HAP-1 (cell line): ENCODE results near the gene HAP1.

ENCODE experiments used
- DNase-seq, 2 experiments: peaks; one replicate each; pipeline ENCODE4 v3.0.0-alpha.2; 2016 to 2020; ENCODE audit warnings: low spot score in 2 of 2
- H3K27me3 ChIP-seq: fragments of 250-450 bp; sonication (Bioruptor Pico); 2 replicates; pipeline ENCODE4 v1.5.1; 2020; ENCODE audit warnings: low read depth, mild to moderate bottlenecking, moderate library complexity
- H3K36me3 ChIP-seq: fragments of 250-450 bp; sonication (Bioruptor Pico); replicated peaks from 2 replicates; pipeline ENCODE4 v1.5.1; 2020; ENCODE audit warnings: mild to moderate bottlenecking
- H3K4me1 ChIP-seq: fragments of 250-450 bp; sonication (Bioruptor Pico); 2 replicates; pipeline ENCODE4 v1.5.1; 2020; ENCODE audit warnings: mild to moderate bottlenecking
- H3K4me3 ChIP-seq: fragments of 250-450 bp; sonication (Bioruptor Pico); 2 replicates; pipeline ENCODE4 v1.5.1; 2020; ENCODE audit warnings: mild to moderate bottlenecking, moderate library complexity
- H3K9me3 ChIP-seq: fragments of 250-450 bp; sonication (Bioruptor Pico); 2 replicates; pipeline ENCODE4 v1.5.1; 2020; ENCODE audit warnings: mild to moderate bottlenecking, moderate library complexity
- in situ Hi-C: fragments of 300-500 bp; cut with MboI; formaldehyde crosslinking; loops from 3 replicates; pipeline ENCODE4 v1.14.3; 2020; ENCODE audit warnings: low sequenced_read_pairs, inconsistent platforms, mixed read lengths

Gene HAP1

DNA sequence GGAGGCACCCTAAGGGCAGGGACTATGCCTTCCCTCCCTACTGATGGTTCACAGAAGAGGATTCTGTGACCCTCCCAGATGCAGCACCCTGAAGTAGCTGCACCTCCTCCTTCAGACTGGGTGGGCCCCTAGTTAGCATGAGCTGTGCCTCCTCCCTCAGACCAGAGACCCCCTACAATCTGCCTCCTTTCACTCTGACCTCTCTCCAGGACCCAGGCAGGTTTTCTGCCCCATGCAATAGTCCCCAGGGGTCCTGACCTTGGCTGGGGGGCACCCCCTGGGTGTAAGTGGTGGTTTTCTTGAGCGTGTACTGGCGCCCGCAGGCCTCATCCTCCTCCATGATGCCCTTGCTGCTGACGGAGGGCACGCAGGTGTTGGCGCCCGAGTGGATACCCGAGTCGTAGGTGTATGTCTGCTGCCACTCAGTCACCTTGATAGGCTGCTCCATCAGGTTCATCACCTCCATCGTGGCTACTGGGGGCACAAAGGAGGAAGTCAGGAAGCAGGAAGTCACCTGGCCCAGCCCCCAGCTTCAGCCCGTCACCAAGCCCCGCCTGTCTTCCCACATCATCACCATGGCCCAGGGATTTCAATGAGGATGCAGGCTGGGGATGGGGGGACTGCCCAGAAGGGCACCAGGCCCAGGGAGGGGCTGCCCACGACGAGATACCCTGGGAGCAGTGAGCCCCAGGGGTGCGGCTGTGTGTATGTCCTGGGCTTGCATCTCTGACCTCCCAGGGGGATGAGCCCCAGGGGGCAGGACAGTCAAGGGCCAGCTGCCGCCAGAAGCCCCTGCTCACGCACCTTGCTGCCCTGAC lies 37.2 kb upstream of the HAP1 start:
- H3K27me3 ChIP-seq: no peaks in the 10 kb centered on the region
- H3K9me3 ChIP-seq: no peaks in the 10 kb centered on the region
- no peak for DNase-seq
- peaks cover 21% of the 10 kb centered on the region for H3K36me3 ChIP-seq
- H3K4me1 ChIP-seq: peaks cover 15% of the 10 kb centered on the region
- H3K4me3 ChIP-seq: no peak overlapping the region
- in situ Hi-C loops: no loop called here

DNA sequence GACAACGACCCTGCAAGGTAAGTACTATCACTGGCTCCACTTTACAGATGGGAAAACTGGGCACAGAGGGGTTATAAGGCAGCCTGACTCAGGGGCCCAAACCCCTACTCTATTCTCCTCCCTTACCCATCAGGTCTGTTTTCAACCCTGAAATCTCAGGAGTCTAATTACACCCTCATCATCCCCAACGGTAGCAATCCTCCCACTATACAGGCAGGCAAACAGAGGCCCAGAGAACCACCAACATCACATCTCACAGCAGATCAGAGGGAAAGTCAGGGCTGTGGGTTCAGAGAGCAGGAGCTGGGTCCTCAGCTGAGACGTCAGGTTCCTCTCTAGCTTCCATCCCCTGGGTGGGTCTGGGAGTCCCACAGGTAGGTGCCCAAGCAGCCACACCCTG lies 35.5 kb upstream of the HAP1 start:
- Histone ChIP-seq H3K27me3 (no peaks in the 10 kb centered on the region), H3K4me3 (no peak overlapping the region), H3K9me3 (no peaks in the 10 kb centered on the region), H3K36me3 (peaks cover 30% of the 10 kb centered on the region), H3K4me1 (peaks cover under 1% of the 10 kb centered on the region; the same call in 1 of the 2 replicates)
- DNase-seq: no peak
- in situ Hi-C loops: no loop called here

DNA sequence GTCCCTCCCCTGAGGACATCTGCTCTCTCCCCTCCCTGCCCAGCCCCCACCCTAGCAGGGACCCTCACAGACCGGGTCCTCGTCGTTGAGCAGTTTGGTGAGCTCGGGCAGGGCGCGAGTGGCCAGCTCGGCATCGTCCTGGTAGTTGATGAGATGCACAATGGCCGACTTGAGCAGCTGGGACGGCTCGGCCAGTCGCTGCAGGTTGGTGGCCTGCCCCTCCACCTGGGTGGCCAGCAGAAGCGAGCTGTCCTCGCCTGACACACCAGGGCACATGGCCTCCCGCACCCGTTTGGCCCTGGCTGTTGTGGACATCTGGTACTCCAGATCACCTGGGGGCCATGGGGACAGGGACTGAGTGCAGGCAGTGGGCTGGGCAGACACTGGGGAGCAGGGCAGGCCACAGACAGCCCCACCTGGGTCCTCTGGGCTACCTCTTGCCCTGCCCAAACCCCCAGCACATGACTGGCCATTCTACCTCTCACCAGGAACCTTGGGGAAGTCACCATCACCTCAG lies 35.0 kb upstream of the HAP1 start:
- Histone ChIP-seq H3K36me3 (peaks cover 35% of the 10 kb centered on the region), H3K4me1 (no peaks in the 10 kb centered on the region), H3K9me3 (no peaks in the 10 kb centered on the region), H3K4me3 (no peak overlapping the region), H3K27me3 (no peaks in the 10 kb centered on the region)
- DNase-seq: no peak
- in situ Hi-C loops: no loop called here

DNA sequence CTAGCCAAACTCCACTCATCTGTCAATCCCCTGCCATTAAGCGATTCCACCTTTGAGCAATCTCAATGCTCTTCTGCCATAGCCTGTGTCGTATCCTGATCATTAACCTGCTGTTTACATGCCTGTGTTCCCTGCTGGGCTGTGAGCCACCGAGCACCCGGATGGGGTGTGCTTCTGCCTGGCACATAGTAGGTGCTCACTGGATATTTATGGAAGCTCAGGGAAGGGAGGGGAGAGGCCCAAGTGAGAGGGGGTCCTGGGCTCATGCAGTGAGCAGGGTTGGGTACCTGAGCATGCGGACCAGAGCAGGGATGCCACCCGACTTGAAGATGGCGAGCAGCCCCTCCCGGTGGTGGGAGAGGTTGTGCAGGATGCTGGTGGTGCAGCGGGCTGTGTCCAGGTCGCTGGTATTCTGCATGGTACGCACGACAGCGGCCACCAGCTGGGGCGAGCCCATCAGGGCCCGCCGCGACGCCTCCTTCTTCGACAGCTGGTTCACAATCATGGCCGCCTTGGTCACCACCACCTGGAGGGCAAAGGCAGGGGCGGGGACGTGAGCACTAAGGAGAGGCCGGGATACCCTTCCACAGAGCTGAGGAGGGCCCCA lies 34.3 kb upstream of the HAP1 start:
- in situ Hi-C loops: no loop called here
- Histone ChIP-seq H3K36me3 (peaks cover 37% of the 10 kb centered on the region), H3K4me1 (no peaks in the 10 kb centered on the region), H3K27me3 (no peaks in the 10 kb centered on the region), H3K9me3 (no peaks in the 10 kb centered on the region), H3K4me3 (no peak overlapping the region)
- no peak for DNase-seq

DNA sequence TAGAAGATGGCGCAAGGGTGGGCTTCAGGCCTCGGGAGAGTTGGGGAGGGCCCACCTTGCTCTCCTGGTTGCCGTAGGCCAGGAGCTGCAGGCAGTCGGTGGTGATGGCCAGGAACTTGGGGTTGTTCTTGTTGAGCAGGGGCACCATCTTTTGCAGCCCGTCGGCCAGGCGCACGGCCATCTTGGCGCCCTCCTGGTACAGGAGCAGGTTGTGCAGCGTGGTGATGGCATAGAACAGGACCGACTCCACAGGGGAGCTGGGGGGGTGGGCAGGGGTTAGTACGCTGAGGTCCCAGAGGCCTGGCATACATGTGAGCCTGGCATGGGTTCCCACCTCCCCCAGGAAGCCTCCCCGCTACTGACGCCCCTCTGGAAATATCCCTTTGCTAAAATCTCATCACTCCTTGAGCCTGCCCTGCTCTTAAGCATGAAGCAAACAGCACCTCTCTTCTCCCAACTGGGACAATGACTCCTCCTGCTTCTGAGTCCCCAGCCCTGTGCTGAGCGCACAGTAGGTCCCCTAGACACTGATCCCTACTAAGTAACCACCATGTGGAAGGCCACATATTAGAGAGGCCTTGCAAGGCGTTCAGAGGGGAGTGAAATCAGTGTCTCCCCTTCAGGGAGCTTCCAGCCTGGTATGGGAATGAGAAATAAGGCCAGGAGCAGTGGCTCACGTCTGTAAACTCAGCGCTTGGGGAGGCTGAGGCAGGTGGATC lies 33.0 kb upstream of the HAP1 start:
- H3K36me3 ChIP-seq: peaks cover 50% of the 10 kb centered on the region
- no peaks in the 10 kb centered on the region for H3K9me3 ChIP-seq
- in situ Hi-C loops: no loop called here

DNA sequence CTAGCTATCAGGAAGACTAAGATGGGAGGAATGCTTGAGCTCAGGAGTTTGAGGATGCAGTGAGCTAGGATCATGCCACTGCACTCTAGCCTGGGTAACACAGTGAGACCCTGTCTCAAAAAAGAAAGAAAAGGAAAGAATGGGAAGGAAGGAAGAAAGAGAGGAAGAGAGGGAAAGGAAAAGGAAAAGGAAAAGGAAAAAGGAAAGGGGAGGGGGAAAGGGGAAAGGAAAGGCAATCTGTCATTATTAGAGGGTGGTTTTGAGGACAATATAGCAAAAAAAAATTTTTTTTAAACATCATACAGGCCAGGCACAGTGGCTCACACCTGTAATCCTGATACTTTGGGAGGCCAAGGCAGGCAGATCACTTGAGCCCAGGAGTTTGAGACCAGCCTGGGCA lies 31.7 kb upstream of the HAP1 start:
- no peaks in the 10 kb centered on the region for H3K27me3 ChIP-seq
- no peaks in the 10 kb centered on the region for H3K4me1 ChIP-seq
- DNase-seq: no peak
- peaks cover 52% of the 10 kb centered on the region for H3K36me3 ChIP-seq
- H3K9me3 ChIP-seq: no peaks in the 10 kb centered on the region
- in situ Hi-C loops: no loop called here
- H3K4me3 ChIP-seq: no peak overlapping the region

More for the DNA sequence above, 33.0 kb upstream of the HAP1 start:
- H3K4me3 ChIP-seq: no peak overlapping the region
- no peak for DNase-seq
- no peaks in the 10 kb centered on the region for H3K27me3 ChIP-seq
- H3K4me1 ChIP-seq: no peaks in the 10 kb centered on the region

DNA sequence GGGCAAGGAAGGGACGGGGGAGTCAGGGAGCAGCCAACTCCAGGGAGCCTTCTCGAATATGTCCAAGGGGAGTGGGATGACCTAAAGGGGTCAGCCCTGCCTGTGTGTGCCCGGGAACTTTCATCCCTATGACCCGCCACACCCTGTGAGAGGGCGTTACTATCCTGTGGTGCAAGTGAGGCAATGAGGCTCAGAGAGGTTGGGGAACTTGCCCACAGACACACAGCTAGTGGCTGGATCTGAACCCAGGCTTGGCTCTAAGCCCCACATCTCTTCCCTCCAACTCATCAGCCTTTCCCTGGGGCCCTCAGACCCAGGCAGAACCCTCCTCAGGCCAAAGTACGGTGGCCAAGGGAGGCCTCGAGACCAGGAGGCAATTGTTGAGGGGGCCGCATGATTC lies 28.9 kb upstream of the HAP1 start:
- Histone ChIP-seq H3K9me3 (no peaks in the 10 kb centered on the region), H3K36me3 (peaks cover 49% of the 10 kb centered on the region), H3K27me3 (no peaks in the 10 kb centered on the region), H3K4me3 (no peak overlapping the region), H3K4me1 (no peaks in the 10 kb centered on the region)
- in situ Hi-C loops: no loop called here
- no peak for DNase-seq

DNA sequence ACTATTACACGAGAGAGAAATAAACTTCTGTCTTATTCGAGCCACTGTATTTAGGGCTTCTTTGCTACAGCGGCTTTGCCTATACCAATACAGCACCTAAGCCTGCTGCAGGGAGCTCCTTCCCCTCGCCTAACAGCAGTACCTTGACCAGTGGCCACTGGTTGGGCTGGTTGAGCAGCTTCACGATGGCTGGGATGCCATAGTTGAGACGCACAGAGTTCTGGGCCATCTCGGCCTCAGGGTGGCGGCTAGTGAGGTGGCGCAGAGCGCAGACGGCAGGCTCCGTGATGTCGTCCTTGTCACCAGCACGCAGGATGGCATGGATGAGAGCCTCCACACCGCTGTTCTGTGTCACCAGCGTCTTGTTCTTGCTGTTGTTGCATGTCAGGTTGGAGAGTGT lies 28.4 kb upstream of the HAP1 start:
- in situ Hi-C loops: no loop called here
- Histone ChIP-seq H3K4me1 (no peaks in the 10 kb centered on the region), H3K9me3 (no peaks in the 10 kb centered on the region), H3K4me3 (no peak overlapping the region), H3K36me3 (peaks cover 50% of the 10 kb centered on the region), H3K27me3 (no peaks in the 10 kb centered on the region)
- DNase-seq: no peak

DNA sequence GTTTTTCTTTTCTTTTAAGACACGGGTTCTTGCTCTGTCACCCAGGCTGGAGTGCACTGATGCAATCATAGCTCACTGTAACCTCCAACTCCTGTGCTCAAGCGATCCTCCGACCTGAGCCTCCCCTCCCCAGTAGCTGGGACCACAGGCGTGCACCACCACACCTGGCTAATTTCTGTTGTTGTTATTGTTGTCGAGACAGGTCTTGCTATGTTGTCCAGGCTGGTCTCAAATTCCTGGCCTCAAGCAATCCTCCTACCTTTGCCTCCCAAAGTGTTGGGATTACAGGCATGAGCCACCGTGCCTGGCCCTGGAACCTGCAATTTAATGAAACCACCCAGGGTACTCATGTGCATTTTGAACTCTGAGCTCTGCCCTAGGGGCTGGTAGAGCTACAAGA lies 27.9 kb upstream of the HAP1 start:
- no peak for DNase-seq
- no peaks in the 10 kb centered on the region for H3K4me1 ChIP-seq
- no peak overlapping the region for H3K4me3 ChIP-seq
- no peaks in the 10 kb centered on the region for H3K9me3 ChIP-seq
- peaks cover 50% of the 10 kb centered on the region for H3K36me3 ChIP-seq
- H3K27me3 ChIP-seq: no peaks in the 10 kb centered on the region
- in situ Hi-C loops: no loop called here

DNA sequence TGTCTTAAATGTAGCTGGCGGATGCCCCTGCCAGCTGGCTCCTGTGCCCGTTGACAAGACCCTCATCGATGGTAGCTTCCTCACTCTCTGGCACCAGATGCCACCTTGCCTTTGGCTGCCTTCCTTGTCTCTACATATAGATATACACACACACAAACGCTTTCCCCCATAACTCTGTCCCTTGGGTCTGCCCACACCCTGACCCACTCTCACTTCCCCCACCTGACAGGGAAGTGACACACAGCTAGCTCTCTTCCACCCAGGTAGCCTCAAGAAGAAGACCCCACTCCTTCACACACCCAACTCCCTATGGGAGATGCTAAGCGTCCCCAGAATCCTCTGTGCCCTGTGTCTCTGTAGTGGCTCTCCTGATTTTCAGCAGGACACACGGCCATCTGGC lies 26.4 kb upstream of the HAP1 start:
- in situ Hi-C loops: no loop called here
- Histone ChIP-seq H3K4me3 (no peak overlapping the region), H3K9me3 (no peaks in the 10 kb centered on the region), H3K4me1 (no peaks in the 10 kb centered on the region), H3K27me3 (no peaks in the 10 kb centered on the region), H3K36me3 (peaks cover 50% of the 10 kb centered on the region)
- DNase-seq: no peak

DNA sequence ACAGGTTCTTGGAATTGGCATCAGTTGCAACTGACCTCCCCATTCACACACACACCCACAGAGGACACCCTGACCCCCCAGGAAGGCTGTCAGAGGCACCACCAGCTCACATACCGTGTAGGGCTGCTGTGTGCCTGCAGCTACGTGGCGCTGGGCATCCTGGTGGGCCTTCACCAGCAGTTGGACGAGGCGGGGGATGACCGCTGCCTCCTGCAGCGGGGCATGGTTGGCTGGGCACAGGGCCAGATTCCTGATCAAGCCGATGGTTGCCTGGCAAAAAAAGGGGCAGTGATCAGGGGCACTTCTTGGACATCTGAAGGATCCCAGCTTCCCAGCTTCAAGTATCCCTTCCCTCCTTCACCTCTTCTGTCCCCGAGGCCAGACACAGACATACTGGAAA lies 24.2 kb upstream of the HAP1 start:
- in situ Hi-C loops: no loop called here
- Histone ChIP-seq H3K4me3 (no peak overlapping the region), H3K36me3 (peaks cover 38% of the 10 kb centered on the region), H3K4me1 (no peaks in the 10 kb centered on the region), H3K27me3 (no peaks in the 10 kb centered on the region), H3K9me3 (no peaks in the 10 kb centered on the region)
- no peak for DNase-seq

DNA sequence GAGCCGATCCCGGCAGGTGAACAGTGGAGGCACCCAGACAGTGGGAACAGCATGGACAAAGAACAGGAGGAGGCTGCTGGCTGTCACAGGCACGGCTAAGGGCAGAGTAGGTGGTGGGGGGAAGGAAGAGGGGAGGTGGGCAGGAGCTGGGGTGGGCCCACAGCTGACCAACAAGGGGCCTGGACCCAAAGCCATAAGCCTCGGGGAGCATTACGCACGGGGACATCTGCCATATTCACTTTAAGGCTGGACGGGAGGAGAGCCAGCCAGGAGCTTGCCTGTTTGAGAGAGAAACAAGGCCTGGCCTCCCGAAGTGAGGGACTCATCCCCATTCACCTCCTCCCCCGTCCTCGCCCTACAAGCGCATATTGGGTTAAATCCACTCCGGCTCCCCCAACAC lies 19.6 kb upstream of the HAP1 start:
- no peak overlapping the region for H3K4me3 ChIP-seq
- no peak for DNase-seq
- no peaks in the 10 kb centered on the region for H3K9me3 ChIP-seq
- in situ Hi-C loops: no loop called here
- peaks cover 17% of the 10 kb centered on the region for H3K36me3 ChIP-seq
- no peaks in the 10 kb centered on the region for H3K4me1 ChIP-seq
- H3K27me3 ChIP-seq: no peaks in the 10 kb centered on the region

DNA sequence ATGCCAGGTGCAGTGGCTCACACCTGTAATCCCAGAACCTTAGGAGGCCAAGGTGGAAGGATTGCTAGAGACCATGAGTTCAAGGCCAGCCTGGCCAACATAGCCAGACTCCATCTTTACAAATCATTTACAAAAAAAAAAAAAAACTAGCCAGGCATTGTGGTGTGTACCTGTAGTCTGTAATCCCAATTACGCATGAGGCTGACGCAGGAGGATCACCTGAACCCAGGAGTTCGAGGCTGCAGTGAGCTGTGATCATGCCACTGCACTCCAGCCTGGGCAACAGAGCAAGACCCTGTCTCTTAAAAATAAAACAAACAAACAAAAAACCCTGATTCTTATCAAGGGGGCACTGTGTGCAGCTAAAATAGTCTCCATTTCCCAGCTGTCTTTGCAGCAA lies 16.8 kb upstream of the HAP1 start:
- in situ Hi-C loops: no loop called here
- H3K27me3 ChIP-seq: no peaks in the 10 kb centered on the region
- peaks cover 5% of the 10 kb centered on the region for H3K36me3 ChIP-seq
- no peak overlapping the region for H3K4me3 ChIP-seq
- DNase-seq: no peak
- no peaks in the 10 kb centered on the region for H3K4me1 ChIP-seq
- no peaks in the 10 kb centered on the region for H3K9me3 ChIP-seq

DNA sequence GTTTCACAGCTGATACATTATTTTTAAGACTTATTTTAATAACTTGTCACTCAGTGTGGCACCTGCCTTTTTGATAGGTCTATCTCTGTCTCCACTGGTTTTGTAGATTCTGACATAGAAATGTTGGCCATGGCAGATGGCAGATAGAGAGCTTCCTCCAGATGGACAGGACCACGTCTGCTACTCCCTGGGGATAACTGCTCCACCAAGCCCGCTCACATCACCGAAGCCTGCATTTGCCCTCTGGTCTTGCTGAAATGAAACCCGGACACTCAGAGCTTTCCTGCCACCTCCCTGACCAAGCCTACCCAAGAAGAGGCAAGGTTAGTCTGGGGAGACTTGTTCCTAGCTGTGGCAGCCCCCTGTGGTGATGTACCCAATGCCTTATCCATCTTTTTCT lies 16.4 kb upstream of the HAP1 start:
- H3K9me3 ChIP-seq: no peaks in the 10 kb centered on the region
- no peak for DNase-seq
- in situ Hi-C loops: no loop called here
- no peaks in the 10 kb centered on the region for H3K27me3 ChIP-seq
- peaks cover 3% of the 10 kb centered on the region for H3K36me3 ChIP-seq
- no peaks in the 10 kb centered on the region for H3K4me1 ChIP-seq
- no peak overlapping the region for H3K4me3 ChIP-seq
